Natural killer cell treated with Interleukin-12 subunit alpha and Interleukin-12 subunit beta and Interleukin-15 and Interleukin-18, amount 100 ng/mL, for 72 hours (primary cell): Measurements from ENCODE around the gene DYNLT4. TPM values are rescaled to one million over a fixed set of nuclear protein-coding genes. Genes with fewer than 3 reads are reported as not detected.
A peak's percentile ranks its signal among the peaks of the same experiment; 100 is the strongest.
"Not testable (repeated sequence)": the region's sequence is repeated elsewhere in the genome, so short reads cannot be mapped to it uniquely, and the experiment has no call there.

Experiments
- ATAC-seq, 2 donors: fragments of 150-1000 bp; cut with Tn5 transposase in 1 of 2; sonication (Bioruptor Pico), chemical (Tn5 transposase) in 1 of 2; 2 replicates each; pipeline ENCODE4 v1.10.0; 2021
- DNase-seq: peaks from one replicate; pipeline ENCODE4 v3.0.0; 2022; ENCODE audit warnings: low spot score
- H3K27ac Mint-ChIP-seq, 2 donors: 1 replicate in 1 of 2; 2 replicates in 1 of 2; pipeline ENCODE4 v1.8.0; 2022; ENCODE audit warnings: mixed read lengths in 2 of 2, mild to moderate bottlenecking in 1 of 2, moderate library complexity in 1 of 2
- H3K27me3 Mint-ChIP-seq, 2 donors: 1 replicate in 1 of 2; 2 replicates in 1 of 2; pipeline ENCODE4 v1.8.0; 2022; ENCODE audit warnings: mixed read lengths in 2 of 2
- H3K36me3 Mint-ChIP-seq: one replicate; pipeline ENCODE4 v1.8.0; 2022; ENCODE audit warnings: mixed read lengths
- H3K4me1 Mint-ChIP-seq, 2 donors: 1 replicate in 1 of 2; 2 replicates in 1 of 2; pipeline ENCODE4 v1.8.0; 2022; ENCODE audit warnings: low read depth in 2 of 2, mixed read lengths in 2 of 2, mild to moderate bottlenecking in 1 of 2
- H3K4me3 Mint-ChIP-seq: one replicate; pipeline ENCODE4 v1.8.0; 2022; ENCODE audit warnings: mixed read lengths
- H3K9me3 Mint-ChIP-seq: 2 replicates; pipeline ENCODE4 v1.8.0; 2022; ENCODE audit warnings: mixed read lengths
- total RNA-seq, 2 donors: library from RNA; stranded (reverse); gene quantifications; one replicate each; pipeline ENCODE4 v1.2.3, GENCODE V29; 2022

DYNLT4 gene
- total RNA-seq, 2 donors from 2014 or later, result not detected

DNA sequence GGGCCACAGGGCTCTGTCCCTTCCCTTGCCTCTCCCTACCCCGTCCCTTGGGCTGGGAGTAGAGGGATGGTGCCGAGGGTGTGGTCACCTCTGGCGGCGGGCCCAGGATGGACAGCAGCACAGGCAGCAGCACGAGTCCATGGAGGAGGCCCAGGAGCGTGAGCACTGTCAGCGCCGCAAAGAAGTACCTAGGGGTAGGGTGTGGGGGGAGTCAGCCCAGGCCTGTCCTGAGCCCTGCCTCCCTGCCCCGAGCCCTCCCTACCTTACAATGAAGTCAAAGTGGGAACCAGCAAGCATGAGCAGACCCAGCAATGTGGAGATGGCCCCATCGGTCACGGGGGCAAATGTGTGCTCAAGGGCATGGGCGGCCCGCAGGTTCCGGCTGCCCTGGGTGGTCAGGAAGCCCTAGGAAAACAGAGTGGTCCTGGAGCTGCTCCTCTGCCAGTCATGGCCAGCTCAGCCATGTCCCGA, 15.9 kb upstream of the DYNLT4 start:
- no peak overlapping the region for H3K27ac Mint-ChIP-seq
- H3K9me3 Mint-ChIP-seq, result no peaks in the 10 kb centered on the region
- ATAC-seq, result no peak
- H3K36me3 Mint-ChIP-seq, result no peaks in the 10 kb centered on the region
- H3K4me3 Mint-ChIP-seq, result no peak overlapping the region
- peaks cover 26 to 27% of the 10 kb centered on the region in 2 donors for H3K4me1 Mint-ChIP-seq
- DNase-seq, result no peak
- no peaks in the 10 kb centered on the region for H3K27me3 Mint-ChIP-seq

GRCh38 chr1:44822131-44822701, 15.1 kb upstream of the DYNLT4 start:
- Mint-ChIP-seq H3K27me3 (no peaks in the 10 kb centered on the region), H3K9me3 (no peaks in the 10 kb centered on the region), H3K4me3 (no peak overlapping the region), H3K4me1 (peaks cover 33% of the 10 kb centered on the region in 2 donors), H3K27ac (no peak overlapping the region), H3K36me3 (no peaks in the 10 kb centered on the region)
- ATAC-seq (no peak), DNase-seq (no peak)

GRCh38 chr1:44821240-44821715, 14.1 kb upstream of the DYNLT4 start:
- ATAC-seq, result no peak

GRCh38 chr1:44820328-44821239, 13.4 kb upstream of the DYNLT4 start:
- H3K4me3 Mint-ChIP-seq, result peak overlapping the region; percentile 94
- ATAC-seq, result no peak
- H3K4me1 Mint-ChIP-seq, result peaks cover 33 to 34% of the 10 kb centered on the region in 2 donors
- peak overlapping the region; percentile 100 for H3K27ac Mint-ChIP-seq
- H3K27me3 Mint-ChIP-seq, result no peaks in the 10 kb centered on the region
- no peaks in the 10 kb centered on the region for H3K36me3 Mint-ChIP-seq
- H3K9me3 Mint-ChIP-seq, result no peaks in the 10 kb centered on the region
- DNase-seq, result no peak

More at GRCh38 chr1:44821240-44821715, 14.1 kb upstream of the DYNLT4 start:
- no peak for DNase-seq
- Mint-ChIP-seq H3K4me3 (peak overlapping the region; percentile 94), H3K36me3 (no peaks in the 10 kb centered on the region), H3K27ac (peak overlapping the region; percentile 100), H3K9me3 (no peaks in the 10 kb centered on the region), H3K4me1 (peaks cover 33 to 34% of the 10 kb centered on the region in 2 donors), H3K27me3 (no peaks in the 10 kb centered on the region)

DNA sequence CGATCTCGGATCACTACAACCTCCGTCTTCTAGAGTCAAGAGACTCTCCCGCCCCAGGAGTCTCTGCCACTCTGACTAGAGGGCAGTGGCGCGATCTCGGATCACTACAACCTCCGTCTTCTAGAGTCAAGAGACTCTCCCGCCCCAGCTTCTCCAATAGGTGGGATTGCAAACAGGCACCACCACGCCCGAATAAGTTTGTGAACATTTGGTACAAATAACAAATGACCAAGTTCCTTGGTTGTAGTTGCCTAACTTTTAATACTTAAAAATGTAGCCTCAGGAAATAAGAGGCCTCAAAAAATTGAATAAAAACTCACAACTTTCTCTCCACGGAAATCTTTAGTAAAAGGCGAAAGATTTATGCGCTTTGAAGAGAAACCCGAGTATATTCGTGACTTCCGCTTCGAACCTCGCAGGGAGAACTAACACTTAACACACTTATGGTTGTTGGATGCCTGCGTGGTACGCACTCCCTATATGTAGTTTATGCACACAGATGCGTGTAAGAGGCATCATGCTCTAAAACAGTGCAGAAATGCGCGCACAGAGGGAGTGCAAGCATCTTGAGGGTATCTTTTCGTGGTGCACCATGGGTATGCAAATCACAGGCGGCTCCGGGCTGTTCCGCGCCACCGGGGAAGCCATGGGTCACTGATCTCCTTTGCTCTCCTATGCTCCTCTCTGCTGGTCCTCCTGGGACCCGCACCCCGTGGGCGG, 12.6 kb upstream of the DYNLT4 start:
- H3K36me3 Mint-ChIP-seq, result no peaks in the 10 kb centered on the region
- peak overlapping the region; percentile 94 for H3K4me3 Mint-ChIP-seq
- DNase-seq (peak; percentile 91), ATAC-seq (peak; percentile 94 to 95)
- H3K9me3 Mint-ChIP-seq, result no peaks in the 10 kb centered on the region
- peak overlapping the region; percentile 100 for H3K27ac Mint-ChIP-seq
- H3K4me1 Mint-ChIP-seq, result peaks cover 39 to 41% of the 10 kb centered on the region in 2 donors
- H3K27me3 Mint-ChIP-seq, result no peaks in the 10 kb centered on the region

DNA sequence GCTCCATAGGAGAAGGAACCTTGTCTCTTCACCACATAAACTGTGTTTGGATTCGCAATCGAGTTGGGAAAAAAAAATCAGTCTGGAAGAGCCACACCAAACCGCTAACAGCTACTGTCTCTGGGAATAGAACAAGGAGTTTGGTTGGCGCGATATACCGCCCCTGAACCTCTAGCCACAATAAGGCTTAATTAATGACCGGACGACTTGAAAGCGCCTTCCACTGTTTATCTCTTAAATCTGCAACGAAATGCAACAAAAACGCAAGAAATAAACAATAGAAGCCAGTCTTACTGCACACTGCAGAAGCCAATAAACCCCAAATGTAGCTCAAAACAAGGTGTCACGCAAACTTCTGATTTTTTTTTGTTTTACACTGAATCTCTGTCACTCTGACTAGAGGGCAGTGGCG, 12.1 kb upstream of the DYNLT4 start:
- Mint-ChIP-seq H3K9me3 (no peaks in the 10 kb centered on the region), H3K27ac (peak overlapping the region; percentile 100), H3K4me1 (peaks cover 40 to 46% of the 10 kb centered on the region in 2 donors), H3K4me3 (peak overlapping the region; percentile 94), H3K27me3 (no peaks in the 10 kb centered on the region), H3K36me3 (no peaks in the 10 kb centered on the region)
- DNase-seq (no peak), ATAC-seq (no peak)

GRCh38 chr1:44817771-44818495, 10.8 kb upstream of the DYNLT4 start:
- peak overlapping the region; percentile 100 for H3K27ac Mint-ChIP-seq
- DNase-seq (no peak), ATAC-seq (no peak)
- H3K36me3 Mint-ChIP-seq, result no peaks in the 10 kb centered on the region
- H3K4me3 Mint-ChIP-seq, result peak overlapping the region; percentile 29
- peaks cover 45 to 50% of the 10 kb centered on the region in 2 donors for H3K4me1 Mint-ChIP-seq
- no peaks in the 10 kb centered on the region for H3K9me3 Mint-ChIP-seq
- no peaks in the 10 kb centered on the region for H3K27me3 Mint-ChIP-seq

- Mint-ChIP-seq H3K9me3 (no peaks in the 10 kb centered on the region), H3K27me3 (no peaks in the 10 kb centered on the region), H3K36me3 (no peaks in the 10 kb centered on the region), H3K4me1 (peaks cover 45 to 50% of the 10 kb centered on the region in 2 donors), H3K4me3 (peak overlapping the region; percentile 29), H3K27ac (peak overlapping the region in 1 of 2 donors; percentile 100)
- DNase-seq (no peak), ATAC-seq (no peak)
Measured at GRCh38 chr1:44817307-44817706, 10.2 kb upstream of the DYNLT4 start.

GRCh38 chr1:44815926-44816325, 8.8 kb upstream of the DYNLT4 start:
- H3K9me3 Mint-ChIP-seq, ATAC-seq, H3K36me3 Mint-ChIP-seq, DNase-seq, H3K27me3 Mint-ChIP-seq: not testable (repeated sequence)
- Mint-ChIP-seq H3K4me3 (peak overlapping the region; percentile 99), H3K4me1 (peaks cover 49 to 57% of the 10 kb centered on the region in 2 donors), H3K27ac (peak overlapping the region; percentile 92 to 96)

GRCh38 chr1:44812822-44813543, 5.8 kb upstream of the DYNLT4 start:
- peak overlapping the region in 1 of 2 donors; percentile 97 for H3K27ac Mint-ChIP-seq
- H3K4me1 Mint-ChIP-seq, result peaks cover 41 to 49% of the 10 kb centered on the region in 2 donors
- DNase-seq (no peak), ATAC-seq (no peak)
- H3K4me3 Mint-ChIP-seq, result no peak overlapping the region
- no peaks in the 10 kb centered on the region for H3K27me3 Mint-ChIP-seq
- H3K36me3 Mint-ChIP-seq, result no peaks in the 10 kb centered on the region
- no peaks in the 10 kb centered on the region for H3K9me3 Mint-ChIP-seq

GRCh38 chr1:44811234-44811633, 4.1 kb upstream of the DYNLT4 start:
- H3K4me3 Mint-ChIP-seq, result no peak overlapping the region
- DNase-seq (no peak), ATAC-seq (no peak)
- H3K36me3 Mint-ChIP-seq, result no peaks in the 10 kb centered on the region
- no peaks in the 10 kb centered on the region for H3K9me3 Mint-ChIP-seq
- peak overlapping the region; percentile 97 for H3K27ac Mint-ChIP-seq
- H3K27me3 Mint-ChIP-seq, result no peaks in the 10 kb centered on the region
- H3K4me1 Mint-ChIP-seq, result peaks cover 46 to 55% of the 10 kb centered on the region in 2 donors

- H3K4me3 Mint-ChIP-seq, result peak overlapping the region; percentile 12
- DNase-seq, H3K36me3 Mint-ChIP-seq: not testable (repeated sequence)
Measured at GRCh38 chr1:44810762-44811105, 3.6 kb upstream of the DYNLT4 start.

More at GRCh38 chr1:44810762-44811105, 3.6 kb upstream of the DYNLT4 start:
- H3K9me3 Mint-ChIP-seq, ATAC-seq, H3K27me3 Mint-ChIP-seq: not testable (repeated sequence)
- peak overlapping the region; percentile 97 for H3K27ac Mint-ChIP-seq
- H3K4me1 Mint-ChIP-seq, result peaks cover 46 to 55% of the 10 kb centered on the region in 2 donors
